RWPE2 (cell line): Measurements from ENCODE around the gene CBFA2T2.

Experiments used
- ATAC-seq: fragments of 200-7000 bp; cut with Tn5 transposase; 3 replicates; pipeline ENCODE4 v1.9.1; 2021; ENCODE audit warnings: low read depth
- DNase-seq: peaks from one replicate; pipeline ENCODE4 v3.0.0-alpha.2; 2020; ENCODE audit warnings: low spot score
- H3K27ac ChIP-seq: fragments of 450-650 bp; 2 replicates; pipeline ENCODE4 v1.5.1; 2017; ENCODE audit warnings: mild to moderate bottlenecking; ENCODE audit not compliant: poor library complexity, severe bottlenecking
- H3K27me3 ChIP-seq: fragments of 250-450 bp; sonication (Bioruptor Pico); 2 replicates; pipeline ENCODE4 v1.5.1; 2021; ENCODE audit warnings: mild to moderate bottlenecking, moderate library complexity; ENCODE audit not compliant: insufficient read depth, poor library complexity, severe bottlenecking
- H3K36me3 ChIP-seq: fragments of 250-450 bp; sonication (Bioruptor Pico); 2 replicates; pipeline ENCODE4 v1.5.1; 2020; ENCODE audit warnings: low read depth, mild to moderate bottlenecking, moderate library complexity
- H3K4me1 ChIP-seq: fragments of 250-450 bp; sonication (Bioruptor Pico); 2 replicates; pipeline ENCODE4 v1.5.1; 2021; ENCODE audit warnings: mild to moderate bottlenecking, moderate library complexity; ENCODE audit not compliant: insufficient read depth, poor library complexity, severe bottlenecking
- H3K4me3 ChIP-seq: fragments of 250-450 bp; sonication (Bioruptor Pico); 2 replicates; pipeline ENCODE4 v1.5.1; 2021; ENCODE audit warnings: mild to moderate bottlenecking, moderate library complexity; ENCODE audit not compliant: severe bottlenecking
- H3K9me3 ChIP-seq: fragments of 250-450 bp; sonication (Bioruptor Pico); 2 replicates; pipeline ENCODE4 v1.5.1; 2021; ENCODE audit warnings: mild to moderate bottlenecking, moderate library complexity; ENCODE audit not compliant: severe bottlenecking
- CTCF ChIP-seq: fragments of 450-650 bp; IDR thresholded peaks from one replicate; pipeline ENCODE4 v1.5.1; 2017; ENCODE audit warnings: mild to moderate bottlenecking, moderate library complexity; ENCODE audit not compliant: poor library complexity, severe bottlenecking

CBFA2T2 gene

DNA sequence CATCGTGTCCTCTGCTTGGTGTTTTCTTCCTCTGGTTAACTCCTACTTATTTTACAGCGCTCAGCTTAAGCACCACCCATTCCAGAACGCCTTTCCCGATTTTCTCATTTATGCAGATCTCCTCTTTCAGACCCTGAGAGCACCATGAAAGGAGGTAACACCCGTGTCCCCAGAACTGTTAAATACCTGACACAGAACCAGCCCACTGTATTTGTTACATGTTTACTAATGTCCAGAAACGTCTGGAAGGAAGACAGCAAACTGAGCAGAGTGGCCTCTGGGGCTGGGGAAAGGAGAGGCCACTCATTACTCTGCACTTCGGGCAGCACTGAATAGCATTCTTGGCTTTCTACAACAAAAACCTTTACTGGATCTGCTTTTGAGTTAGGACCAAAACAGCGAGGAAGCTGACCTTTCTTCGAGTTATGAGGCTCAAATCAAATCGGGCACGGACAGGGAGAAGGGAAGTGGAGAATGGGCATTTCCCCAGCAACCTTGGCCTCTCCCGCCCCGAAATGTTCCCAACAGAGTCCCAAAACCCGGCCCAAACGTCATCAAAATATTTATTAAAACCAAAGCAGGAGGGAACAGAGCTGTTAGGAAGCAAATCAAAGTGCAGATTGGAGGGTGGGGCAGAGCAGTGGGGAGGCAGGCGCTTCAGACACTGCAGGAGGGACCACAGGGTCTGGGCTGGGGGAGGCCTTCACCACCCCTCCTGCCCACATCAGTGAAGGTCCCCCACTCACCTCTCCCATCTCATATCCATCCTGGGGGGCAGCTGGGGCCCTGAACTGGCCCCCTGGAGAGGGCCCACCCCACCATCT lies 185.5 kb downstream of the CBFA2T2 start:
- Histone ChIP-seq H3K27ac (peak overlapping the region; percentile 39), H3K4me1 (no peaks in the 10 kb centered on the region), H3K27me3 (no peaks in the 10 kb centered on the region), H3K9me3 (no peaks in the 10 kb centered on the region), H3K4me3 (no peak overlapping the region), H3K36me3 (peaks cover 40% of the 10 kb centered on the region)
- peak; percentile 62 for DNase-seq
- TF ChIP-seq CTCF: no peak
- ATAC-seq: no peak

DNA sequence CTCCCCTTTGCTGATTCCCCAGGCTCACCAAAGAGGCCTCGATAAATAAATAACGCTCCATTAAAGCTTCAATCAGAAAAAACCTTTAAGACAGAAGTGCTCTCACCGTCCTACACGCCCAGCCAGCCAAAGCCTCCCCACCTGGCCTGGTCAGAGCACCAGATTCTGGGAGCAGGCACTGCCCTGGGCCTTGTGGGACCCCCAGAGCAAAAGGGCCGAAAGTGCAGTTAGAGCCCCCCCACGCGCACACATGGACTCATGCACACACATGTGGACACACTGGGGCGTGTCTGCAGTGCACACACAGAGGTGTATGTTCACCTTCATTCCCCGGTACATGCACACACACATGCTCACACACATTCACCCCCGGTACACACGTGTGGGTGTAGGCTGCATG lies 186.2 kb downstream of the CBFA2T2 start:
- no peak for ATAC-seq
- H3K27ac ChIP-seq: no peak overlapping the region
- H3K36me3 ChIP-seq: peaks cover 48% of the 10 kb centered on the region
- no peak overlapping the region for H3K4me3 ChIP-seq
- H3K9me3 ChIP-seq: no peaks in the 10 kb centered on the region
- DNase-seq: peak; percentile 83
- no peak for TF ChIP-seq CTCF
- no peaks in the 10 kb centered on the region for H3K4me1 ChIP-seq
- no peaks in the 10 kb centered on the region for H3K27me3 ChIP-seq

GRCh38 chr20:33676652-33677645 lies 187.1 kb downstream of the CBFA2T2 start:
- no peak for ATAC-seq
- H3K4me3 ChIP-seq: no peak overlapping the region
- H3K36me3 ChIP-seq: peaks cover 50% of the 10 kb centered on the region
- H3K9me3 ChIP-seq: no peaks in the 10 kb centered on the region
- TF ChIP-seq CTCF: no peak
- H3K27me3 ChIP-seq: no peaks in the 10 kb centered on the region
- no peaks in the 10 kb centered on the region for H3K4me1 ChIP-seq
- H3K27ac ChIP-seq: no peak overlapping the region
- peak; percentile 89 for DNase-seq

DNA sequence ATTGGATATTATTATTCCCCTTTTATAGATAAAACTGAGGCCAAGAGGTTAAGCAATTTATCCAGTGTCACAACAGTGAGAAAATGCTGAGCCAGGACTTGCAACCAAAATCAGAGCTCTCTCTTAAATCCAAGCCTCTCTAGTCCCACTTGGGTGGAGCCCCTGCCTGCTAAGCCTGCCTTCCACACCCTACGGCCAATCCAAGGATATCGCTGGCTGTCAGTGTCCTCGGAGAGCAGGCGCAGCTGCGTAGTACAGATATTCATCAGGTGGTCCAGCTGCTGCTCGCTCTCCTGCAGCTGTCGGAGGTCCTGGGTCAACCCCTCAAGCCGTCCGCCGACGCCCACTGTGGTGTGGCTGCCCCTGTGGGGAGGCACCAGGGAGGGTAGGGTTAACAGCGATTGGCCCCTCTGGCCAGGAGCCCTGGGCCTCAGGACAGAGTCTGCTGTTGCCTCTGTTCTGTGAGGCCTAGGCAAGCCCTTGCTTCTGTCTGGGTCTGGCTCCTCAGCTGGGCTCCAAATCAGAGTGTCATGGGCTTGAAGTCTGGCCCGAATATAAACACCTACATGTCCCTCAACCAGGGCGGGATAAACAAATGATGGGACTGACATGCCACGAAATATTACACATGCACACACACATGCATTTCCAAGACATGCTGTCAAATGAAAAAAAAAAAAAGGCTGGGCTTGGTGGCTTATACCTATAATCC lies 188.3 kb downstream of the CBFA2T2 start:
- ATAC-seq (no peak), DNase-seq (peak; percentile 82)
- H3K4me1 ChIP-seq: no peaks in the 10 kb centered on the region
- H3K27ac ChIP-seq: no peak overlapping the region
- TF ChIP-seq CTCF: no peak
- no peaks in the 10 kb centered on the region for H3K27me3 ChIP-seq
- no peak overlapping the region for H3K4me3 ChIP-seq
- H3K9me3 ChIP-seq: no peaks in the 10 kb centered on the region
- H3K36me3 ChIP-seq: peaks cover 58% of the 10 kb centered on the region
